Right lobe of liver (tissue), 4 donors: ENCODE measurements around the gene THSD7B.

Source experiments
- CTCF ChIP-seq, 4 donors: fragments of 200-600 bp in 3 of 4; fragments of 450-650 bp in 1 of 4; IDR thresholded peaks; one replicate each; pipeline versions ENCODE4 v1.5.1 to v1.8.0; 2016 to 2022; ENCODE audit warnings: antibody characterized with exemption in 4 of 4, mild to moderate bottlenecking in 2 of 4
- POLR2A ChIP-seq: fragments of 450-650 bp; IDR thresholded peaks from one replicate; pipeline ENCODE4 v1.6.1; 2017; ENCODE audit warnings: antibody characterized with exemption, mild to moderate bottlenecking
- donor health status: DM: no; HTN: no; CAD: no.
- donor health status: DM: no; HTN: no; CAD: no.
- donor health status: DM: no; HTN: yes; CAD: no.

DNA sequence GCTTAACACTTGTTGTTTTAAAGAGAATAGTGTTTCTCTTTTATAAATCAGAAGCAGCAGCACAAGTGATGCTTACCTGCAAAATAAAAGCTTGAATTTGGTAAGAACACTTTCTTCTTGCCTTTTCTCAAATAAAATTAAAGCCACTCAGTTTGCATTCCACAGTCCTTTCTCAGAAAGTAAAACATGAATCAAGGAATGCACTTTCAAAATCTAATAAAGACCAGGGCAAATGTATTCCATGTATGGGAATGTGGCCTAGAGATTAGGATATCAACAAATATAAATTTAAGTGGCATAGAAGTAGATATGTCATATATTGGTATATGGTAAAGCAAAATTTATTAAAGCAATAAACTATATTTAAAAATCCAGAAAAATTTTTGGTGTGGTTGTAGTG is 352.8 kb downstream of the THSD7B start:
- TF ChIP-seq CTCF (IDR thresholded peaks at IDR 0.05) (no peak), POLR2A (no peak)
